HG03520 (cell line): ENCODE data around the gene ATP6V1A.

Source experiments
- ATAC-seq: cut with Tn5 transposase; IDR thresholded peaks from one replicate; pipeline ENCODE4 v1.9.1; 2021; ENCODE audit warnings: mild to moderate bottlenecking, moderate library complexity; ENCODE audit not compliant: unreplicated experiment

The ATP6V1A gene

DNA sequence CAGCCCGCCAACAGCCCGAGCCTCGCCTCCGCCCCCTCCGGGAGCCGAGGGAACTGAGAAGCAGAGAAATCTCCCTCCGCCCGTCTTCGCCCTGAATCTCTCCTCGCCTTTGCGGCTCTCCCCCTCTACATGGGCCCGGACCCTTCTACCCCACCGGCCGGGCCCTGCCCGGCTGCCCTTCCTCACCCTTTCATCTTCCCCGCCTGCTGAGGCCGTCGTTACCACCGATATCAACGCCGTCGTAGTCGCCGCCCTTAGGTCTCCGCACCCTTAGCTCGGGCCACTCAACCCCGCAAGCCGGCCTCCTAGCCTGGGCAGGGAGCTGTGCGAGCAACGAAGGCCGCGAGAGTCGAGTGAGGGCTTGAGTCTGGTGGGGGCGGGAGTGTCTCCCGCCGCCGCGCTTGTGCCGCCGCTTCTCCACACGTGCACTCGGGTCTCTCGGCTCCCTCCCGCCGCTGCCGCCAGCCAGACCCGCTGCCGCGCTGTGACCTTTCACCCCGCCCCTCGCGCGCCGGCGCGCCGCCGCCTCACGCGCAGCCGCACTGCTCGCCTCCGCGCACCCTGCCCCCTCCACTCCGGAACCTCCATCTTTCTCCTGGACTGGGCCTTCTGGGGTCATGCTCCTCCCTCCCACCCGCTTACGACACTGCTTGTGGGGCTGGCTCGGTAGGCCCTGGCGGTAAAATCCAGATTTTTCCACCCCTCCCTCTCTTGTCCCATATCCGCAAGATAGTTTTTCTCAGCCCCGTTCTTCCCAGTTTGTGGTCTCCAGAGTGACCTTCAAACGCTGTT lies 883 bp upstream of the ATP6V1A start, which contains the start of gene NAA50:
Gene NAA50 (minus strand): TSS at position 494 of the 792 bp plus-strand sequence. CDS start 300 bp downstream, at position 194.
- ATAC-seq, result peak; percentile 44

DNA sequence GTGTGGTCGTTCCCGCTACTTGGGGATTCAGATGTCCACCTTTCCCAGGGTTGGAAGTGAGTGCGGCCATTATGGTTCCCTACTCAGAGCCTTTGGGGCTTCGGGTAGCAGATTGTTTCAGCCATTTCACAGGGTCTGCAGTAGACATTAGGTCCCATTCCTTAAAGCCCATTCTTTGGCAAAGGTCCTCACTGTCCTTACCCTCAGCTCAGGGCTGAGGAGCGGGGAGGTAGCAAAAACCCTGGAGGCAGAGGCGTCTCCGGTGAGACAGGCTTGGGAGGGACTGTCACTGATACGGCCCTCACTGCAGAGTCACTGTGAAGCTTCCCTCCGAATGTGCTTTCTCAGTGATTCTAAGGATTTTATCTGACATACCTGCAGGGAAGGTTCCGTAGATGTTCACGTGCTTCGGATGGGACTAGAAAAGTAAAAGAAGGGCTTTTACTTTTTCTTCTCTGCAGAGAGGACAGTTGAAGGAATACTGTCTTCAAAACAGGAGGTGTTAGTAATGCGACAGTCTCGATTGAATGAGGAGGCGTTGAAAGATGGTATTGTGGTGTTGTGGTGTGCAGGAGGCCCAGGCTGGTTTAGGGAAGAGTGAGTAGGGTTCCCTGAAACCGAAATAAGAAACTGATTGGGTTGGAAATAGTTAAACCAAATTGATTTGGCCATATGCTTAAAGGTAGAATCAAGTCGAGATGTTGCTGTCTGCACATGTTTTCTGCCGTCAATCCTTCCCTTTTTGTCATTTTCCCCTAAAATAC lies 630 bp downstream of the ATP6V1A start:
- ATAC-seq, result no peak

DNA sequence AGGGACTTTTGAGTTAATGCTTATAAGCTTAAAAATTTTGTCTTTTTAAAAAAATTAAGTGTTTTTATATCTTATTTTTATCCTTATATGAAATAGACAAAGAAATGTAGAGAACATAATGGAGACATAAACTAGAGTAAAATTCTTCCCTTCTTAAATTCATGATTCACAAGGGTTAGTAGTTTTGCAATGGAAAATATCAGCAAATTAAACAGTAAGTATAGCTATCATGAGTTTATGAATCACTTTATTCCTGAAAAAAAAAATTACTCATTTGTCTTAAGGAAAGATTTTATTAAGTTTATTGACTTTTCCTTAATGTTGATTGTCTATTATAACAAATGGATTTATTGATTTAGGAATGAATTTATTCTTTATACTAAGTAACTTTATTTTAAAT lies 4.3 kb downstream of the ATP6V1A start:
- ATAC-seq, result no peak

DNA sequence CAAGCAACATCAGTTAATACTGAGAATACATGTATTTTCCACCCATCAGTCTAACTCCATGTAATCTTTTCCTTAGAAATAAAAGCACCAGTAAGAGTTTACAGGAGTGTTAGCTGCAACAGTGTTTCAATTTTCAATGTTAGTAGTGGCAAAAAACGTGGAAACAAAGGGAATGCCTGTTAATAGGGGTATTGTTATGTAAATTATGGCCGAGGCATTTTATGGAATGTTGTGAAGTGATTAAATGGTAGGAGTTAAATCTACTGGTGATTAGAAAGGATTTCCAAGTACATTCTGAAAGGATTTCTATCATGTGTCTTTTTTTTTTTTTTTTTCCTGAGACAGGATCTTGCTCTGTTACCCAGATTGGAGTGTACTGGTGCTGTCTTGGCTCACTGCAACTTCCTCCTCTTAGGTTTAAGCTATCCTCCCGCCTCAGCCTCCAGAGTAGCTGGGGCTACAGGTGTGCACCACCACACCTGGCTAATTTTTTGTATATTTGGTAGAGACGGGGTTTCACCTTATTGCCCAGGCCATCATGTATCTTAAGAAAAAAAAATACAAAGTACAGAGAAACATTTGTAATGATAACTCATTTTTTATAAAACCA lies 6.6 kb downstream of the ATP6V1A start:
- ATAC-seq, result no peak

DNA sequence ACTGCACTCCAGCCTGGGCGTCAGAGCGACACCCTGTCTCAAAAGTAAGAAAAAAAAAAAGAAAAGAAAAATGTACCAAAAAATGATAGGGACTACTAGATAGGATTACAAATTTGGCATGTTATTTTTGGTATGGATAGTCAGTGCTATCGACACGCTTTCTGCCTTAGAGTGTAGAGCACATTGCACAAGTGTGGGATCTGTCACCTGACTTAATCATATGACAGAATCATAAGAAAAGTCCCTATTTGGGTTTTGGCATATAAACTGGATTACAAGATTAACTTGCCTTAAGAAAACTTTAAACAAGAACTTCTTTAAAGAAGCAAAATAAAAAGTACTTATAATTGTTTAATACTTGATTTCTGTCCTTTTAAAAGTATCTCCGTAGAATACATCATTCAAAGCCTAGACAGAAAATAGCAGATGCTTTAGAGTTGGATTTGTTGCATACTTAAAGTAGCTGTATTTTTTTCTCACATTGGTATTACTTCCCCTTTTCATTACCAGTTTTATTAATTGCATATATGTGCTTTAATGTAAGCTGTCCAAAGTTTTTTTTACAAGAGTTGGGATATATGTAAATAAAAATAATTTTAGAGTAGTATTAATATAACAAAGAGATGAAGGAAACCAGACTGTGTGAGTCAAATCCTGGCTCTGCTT lies 7.8 kb downstream of the ATP6V1A start:
- ATAC-seq, result no peak

DNA sequence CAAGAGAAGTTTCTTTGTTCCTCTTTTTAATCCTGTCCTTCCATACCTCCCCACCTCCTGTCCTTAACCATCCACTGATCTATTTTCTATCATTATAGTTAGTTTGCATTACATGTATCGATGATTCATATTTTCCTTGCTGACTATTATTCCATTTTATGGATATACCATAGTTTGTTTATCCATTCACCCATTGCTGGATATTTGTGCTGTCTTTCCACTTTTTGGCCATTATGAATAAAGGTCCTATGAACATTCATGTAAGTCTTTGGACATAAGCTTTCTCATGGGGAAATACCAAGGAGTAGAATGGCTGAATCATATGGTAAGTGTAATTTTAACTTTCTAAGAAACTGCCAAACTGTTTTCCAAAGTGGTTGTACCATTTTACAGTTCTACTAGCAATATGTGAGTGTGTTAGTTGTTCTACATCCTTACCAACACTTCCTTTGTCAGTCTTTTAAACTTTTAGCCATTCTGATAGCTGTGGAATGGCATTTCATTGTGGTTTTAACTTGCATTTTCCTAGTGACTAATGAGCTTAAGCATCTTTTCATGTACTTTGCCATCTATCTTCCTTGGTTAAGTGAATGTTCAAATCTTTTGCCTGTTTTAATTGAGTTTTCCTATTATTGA lies 11.7 kb downstream of the ATP6V1A start:
- no peak for ATAC-seq

DNA sequence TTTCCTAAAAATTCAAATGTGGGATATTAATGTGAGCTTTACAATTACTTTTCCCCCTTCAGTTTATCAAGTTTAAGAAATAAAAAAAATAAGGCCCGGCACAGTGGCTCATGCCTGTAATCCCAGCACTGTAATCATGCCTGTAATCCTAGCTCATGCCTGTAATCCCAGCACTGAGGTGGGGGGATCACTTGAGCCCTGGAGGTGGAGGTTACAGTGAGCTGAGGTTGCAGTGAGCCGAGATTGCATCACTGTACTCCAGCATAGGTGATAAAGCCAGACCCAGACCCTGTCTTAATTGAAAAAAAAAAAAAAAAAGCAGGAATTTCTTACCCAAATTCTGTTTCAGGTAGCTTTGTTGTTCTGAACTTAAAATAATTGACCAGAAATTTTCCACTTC lies 17.9 kb downstream of the ATP6V1A start:
- ATAC-seq, result no peak

DNA sequence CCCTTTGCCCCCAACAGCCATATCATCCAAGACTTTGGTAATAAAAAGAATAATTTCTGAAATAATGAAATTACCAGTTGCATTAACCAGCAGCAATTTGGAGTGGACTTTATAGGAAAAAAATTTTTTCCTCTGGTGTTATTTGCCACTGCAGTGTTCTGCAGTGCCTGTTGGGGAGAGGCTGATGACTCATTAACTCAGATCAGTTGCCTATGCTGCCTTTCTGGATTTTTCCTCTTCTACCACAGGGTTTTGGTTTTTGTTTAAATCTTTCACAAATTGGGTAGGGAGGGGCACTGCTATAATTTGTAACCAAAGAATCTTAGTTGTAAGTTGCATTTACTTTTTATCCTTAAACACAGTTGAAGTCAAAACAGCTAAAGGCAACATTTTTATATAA lies 22.7 kb downstream of the ATP6V1A start:
- no peak for ATAC-seq

DNA sequence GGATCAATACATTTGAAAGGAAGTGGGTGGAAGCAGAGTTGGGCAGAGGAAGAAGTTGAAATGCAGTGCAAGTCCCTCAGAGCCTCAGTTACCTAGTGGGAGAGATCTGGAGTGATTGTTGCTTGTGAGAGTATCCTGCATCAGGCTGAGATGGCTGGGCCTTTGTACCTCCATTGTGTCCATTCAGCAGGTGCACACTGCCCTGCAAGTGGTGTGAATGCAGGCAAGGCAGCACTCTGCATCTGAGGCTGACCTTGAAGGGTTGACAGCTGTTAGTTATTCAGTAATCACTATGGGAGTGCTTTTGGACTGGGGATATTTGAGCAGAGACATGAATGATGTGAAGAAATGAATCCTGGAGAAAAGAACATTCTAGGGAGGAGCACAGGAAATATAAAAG lies 25.2 kb downstream of the ATP6V1A start:
- no peak for ATAC-seq

DNA sequence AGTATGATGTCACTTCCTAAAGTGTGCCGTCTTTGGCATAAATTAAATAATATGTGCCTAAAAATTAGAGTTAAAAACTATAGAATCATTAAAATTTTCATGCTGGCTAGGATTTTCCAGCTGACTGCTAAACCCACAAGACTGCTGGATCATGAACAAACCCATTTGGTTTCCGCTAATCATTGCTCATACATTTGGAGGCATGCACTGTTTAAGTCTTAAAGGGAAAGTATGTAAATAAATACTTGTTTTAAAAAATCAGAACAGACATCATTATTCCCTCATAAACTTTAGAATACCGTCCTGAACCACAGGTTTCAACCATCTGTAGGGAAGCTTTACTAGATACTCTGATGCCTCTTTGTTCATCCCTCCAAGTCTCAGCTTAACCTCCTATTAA lies 26.5 kb downstream of the ATP6V1A start:
- ATAC-seq, result no peak

DNA sequence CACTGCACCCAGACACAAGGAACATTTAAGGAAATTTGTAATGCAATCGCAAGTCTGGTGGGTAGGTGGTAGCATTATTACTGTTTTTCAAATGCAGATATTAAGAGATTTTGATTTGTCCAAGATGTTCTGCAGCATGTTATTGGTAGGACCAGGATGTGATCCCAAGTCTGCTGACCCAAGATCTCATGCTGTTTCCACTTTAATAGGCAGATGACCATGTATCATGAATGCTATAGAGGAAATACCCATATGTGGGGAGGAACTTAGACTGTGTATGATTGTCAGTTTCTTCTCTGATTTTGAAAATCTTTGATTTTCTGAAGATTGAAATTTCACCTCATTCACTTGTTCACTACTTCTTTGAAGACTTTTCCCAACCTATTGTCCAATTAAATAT lies 28.7 kb downstream of the ATP6V1A start:
- ATAC-seq, result no peak

DNA sequence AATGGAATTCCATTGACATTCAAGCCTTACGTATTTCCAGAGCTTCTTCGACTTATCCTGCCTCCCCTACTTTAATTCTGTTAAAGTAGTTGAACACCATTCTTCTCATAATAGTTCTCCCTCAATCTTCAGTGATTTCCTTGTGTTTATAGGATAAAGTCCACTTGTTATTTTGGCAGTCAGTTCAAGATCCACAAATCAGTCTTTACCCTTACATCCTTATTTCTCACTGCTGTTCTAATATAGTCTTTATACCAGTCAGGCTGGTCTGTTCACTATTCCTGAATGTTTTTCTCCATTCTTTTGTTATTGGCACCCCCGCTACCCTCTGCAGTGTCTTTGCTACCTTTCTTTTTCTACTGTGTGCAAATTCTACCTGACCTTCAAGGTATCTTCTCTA lies 29.7 kb downstream of the ATP6V1A start:
- no peak for ATAC-seq

DNA sequence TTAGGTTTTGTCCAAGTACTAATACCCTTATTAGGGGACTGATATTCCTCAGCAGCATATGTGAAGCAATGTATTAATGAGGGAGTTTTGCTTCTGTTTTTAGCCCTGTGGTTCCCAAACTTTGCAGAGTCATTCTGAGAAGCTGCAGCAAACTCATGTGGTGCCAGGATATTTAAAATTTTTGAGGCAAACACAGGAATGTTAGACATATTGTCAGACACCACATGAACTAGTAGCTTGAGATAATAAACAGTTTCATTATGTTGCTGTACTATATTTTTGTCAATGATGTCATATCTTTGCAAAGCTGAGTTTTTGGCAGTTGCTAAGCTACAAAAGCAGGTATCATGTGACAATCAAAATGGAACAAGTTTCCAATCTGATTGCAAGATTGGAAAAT lies 36.6 kb downstream of the ATP6V1A start:
- peak; percentile 83 for ATAC-seq

DNA sequence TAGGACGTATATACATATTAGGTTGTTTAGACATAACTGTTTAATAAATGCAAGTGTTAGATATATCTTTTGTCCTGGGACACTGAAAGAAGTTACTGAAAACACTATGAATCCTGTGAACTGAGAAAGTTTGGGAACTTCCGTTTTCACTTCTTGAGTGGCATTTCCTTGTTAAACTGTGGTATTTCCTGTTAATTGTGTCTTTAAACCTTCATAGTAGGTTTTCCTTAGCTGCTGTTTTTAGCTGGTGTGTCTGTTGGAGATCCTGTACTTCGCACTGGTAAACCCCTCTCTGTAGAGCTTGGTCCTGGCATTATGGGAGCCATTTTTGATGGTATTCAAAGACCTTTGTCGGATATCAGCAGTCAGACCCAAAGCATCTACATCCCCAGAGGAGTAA lies 37.1 kb downstream of the ATP6V1A start:
- no peak for ATAC-seq

DNA sequence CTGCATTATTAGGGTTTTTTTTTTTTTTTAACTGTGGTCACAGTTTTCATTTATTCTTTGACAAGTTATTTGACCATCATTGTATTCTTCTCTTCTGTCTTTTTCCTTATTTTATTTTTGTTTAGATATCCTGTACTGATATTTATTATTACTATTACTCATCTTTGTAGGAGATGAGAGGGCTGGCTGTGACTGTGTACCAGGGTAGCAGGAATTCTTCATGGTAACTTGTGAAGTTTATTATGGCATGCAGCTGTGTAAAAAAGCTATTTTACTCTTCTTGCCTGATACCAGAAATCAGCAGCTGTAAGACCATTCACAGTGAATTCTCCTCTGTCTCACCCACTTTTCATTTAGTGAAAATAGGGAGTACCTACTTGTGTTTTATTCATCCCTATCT lies 44.5 kb downstream of the ATP6V1A start:
- ATAC-seq, result no peak

DNA sequence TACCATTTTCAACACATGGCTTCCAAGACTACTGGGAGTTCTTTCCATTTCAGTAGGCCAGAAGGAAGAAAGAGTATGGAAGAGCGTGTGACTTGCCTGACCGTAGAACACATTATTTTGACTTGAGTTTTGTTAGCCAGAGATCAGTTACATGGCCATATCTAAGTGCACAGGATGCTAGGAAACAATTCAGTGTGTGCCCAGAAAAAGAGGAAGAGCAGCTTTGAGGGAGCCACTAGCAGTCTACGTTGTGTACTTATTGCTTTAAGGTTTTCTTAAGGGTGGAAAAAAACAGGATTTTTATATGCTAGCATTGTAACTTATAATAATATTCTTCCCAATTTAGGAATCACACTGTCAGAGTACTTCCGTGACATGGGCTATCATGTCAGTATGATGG lies 47.7 kb downstream of the ATP6V1A start:
- no peak for ATAC-seq

DNA sequence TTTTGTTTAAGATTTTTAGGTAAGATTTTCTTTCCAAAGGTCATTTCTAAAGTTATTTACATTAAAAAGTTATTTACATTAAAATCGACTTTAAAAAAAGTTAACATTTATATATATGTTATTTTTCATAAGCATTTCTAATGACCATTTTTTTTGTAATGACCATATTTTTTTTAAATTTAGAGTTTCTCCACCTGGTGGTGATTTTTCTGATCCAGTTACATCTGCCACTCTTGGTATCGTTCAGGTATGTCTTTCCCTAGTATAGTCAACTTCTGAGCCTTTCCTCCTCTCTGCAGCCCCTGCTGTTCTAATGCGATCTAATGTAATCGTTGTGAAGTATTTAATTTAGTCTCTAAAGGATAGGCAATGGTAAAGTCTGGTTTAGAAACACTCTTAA lies 48.9 kb downstream of the ATP6V1A start:
- no peak for ATAC-seq

DNA sequence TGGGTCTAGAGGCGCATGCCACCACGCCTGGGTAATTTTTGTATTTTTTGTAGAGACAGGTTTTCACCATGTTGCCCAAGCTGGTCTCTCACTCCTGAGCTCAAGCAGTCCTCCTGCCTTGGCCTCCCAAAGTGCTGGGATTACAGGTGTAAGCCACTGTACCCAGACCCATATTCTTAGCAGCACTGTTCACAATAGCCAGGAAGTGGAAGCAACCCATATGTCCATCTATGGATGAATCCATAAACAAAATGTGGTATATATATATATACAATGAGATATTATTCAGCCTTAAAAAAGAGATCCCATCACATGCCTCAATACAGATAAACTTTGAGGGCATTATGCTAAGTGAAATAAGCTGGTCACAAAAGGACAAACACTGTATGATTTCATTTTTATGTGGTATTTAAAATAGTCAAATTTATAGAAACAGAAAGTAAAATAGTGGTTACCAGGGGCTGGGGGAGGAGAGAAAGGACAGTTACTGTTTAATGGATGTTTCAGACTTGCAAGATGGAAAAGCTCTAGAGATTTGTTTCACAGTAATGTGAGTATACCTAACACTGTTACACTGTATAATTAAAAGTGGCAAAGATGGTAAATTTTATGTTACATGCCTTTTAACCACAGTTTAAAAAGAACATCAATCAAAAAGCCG lies 56.1 kb downstream of the ATP6V1A start:
- no peak for ATAC-seq

DNA sequence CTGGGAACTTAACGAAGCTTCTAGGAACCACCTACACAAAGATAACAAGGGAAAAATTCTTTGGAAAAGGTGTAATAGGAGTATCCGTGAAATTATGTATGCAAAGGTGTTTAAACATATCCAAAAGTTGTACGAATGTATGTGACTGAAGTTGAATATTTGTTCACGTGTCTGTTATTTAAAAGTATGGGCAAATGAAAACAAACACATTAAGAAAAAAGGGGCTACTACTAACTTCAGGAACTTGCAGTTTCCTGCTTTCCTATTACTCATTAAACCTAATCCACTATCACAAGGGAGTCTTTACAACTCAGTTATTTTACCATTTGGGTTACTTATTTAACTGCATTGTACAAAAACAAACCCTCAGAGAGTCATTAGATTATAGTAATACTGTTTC lies 57.8 kb downstream of the ATP6V1A start:
- ATAC-seq, result no peak

DNA sequence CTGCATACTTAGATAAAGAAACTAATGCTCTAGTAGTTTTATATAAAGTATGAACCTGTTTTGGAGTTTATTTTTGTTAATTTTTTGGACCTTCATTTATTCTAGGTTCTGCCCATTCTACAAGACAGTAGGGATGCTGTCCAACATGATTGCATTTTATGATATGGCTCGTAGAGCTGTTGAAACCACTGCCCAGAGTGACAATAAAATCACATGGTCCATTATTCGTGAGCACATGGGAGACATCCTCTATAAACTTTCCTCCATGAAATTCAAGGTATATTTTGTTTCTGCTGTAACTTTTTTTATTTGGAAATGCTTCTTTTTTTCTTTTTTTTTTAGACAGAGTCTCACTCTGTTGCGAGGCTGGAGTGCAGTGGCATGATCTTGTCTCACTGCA lies 58.4 kb downstream of the ATP6V1A start:
- no peak for ATAC-seq
